GM19035 (cell line): ENCODE results near the gene SGSM1.
"Not testable (repeated sequence)": the region's sequence is repeated elsewhere in the genome, so short reads cannot be mapped to it uniquely, and the experiment has no call there.

Source experiments
- ATAC-seq: cut with Tn5 transposase; IDR thresholded peaks from one replicate; pipeline ENCODE4 v1.9.1; 2021; ENCODE audit not compliant: unreplicated experiment

SGSM1 gene

GRCh38 chr22:24893341-24894070 lies 87.5 kb downstream of the SGSM1 start:
- no peak for ATAC-seq

GRCh38 chr22:24894220-24894975 lies 88.4 kb downstream of the SGSM1 start:
- no peak for ATAC-seq

- ATAC-seq, result no peak
Measured at GRCh38 chr22:24894998-24895397, 89.0 kb downstream of the SGSM1 start.

GRCh38 chr22:24901448-24901847 lies 95.4 kb downstream of the SGSM1 start:
- no peak for ATAC-seq

- no peak for ATAC-seq
Measured at GRCh38 chr22:24905909-24906308, 99.9 kb downstream of the SGSM1 start.

- ATAC-seq, result not testable (repeated sequence)
Measured at GRCh38 chr22:24907101-24907500, 101.1 kb downstream of the SGSM1 start.

- no peak for ATAC-seq
Measured at GRCh38 chr22:24920029-24920428, 114.0 kb downstream of the SGSM1 start.

- no peak for ATAC-seq
Measured at GRCh38 chr22:24925586-24926427, 119.8 kb downstream of the SGSM1 start.

- no peak for ATAC-seq
Measured at GRCh38 chr22:24926428-24926725, 120.4 kb downstream of the SGSM1 start.

- no peak for ATAC-seq
Measured at GRCh38 chr22:24926849-24927579, 121.0 kb downstream of the SGSM1 start.

- no peak for ATAC-seq
Measured at GRCh38 chr22:24928322-24928721, 122.3 kb downstream of the SGSM1 start.

GRCh38 chr22:24930678-24931077 lies 124.7 kb downstream of the SGSM1 start:
- ATAC-seq, result no peak

GRCh38 chr22:24935771-24936483 lies 129.9 kb downstream of the SGSM1 start:
- no peak for ATAC-seq

- ATAC-seq, result no peak
Measured at GRCh38 chr22:24937114-24937513, 131.1 kb downstream of the SGSM1 start.

- no peak for ATAC-seq
Measured at GRCh38 chr22:24938741-24939341, 132.8 kb downstream of the SGSM1 start.

- no peak for ATAC-seq
Measured at GRCh38 chr22:24942301-24942700, 136.3 kb downstream of the SGSM1 start.

- no peak for ATAC-seq
Measured at GRCh38 chr22:24944217-24944937, 138.4 kb downstream of the SGSM1 start.

- no peak for ATAC-seq
Measured at GRCh38 chr22:24945430-24945829, 139.4 kb downstream of the SGSM1 start.

- no peak for ATAC-seq
Measured at GRCh38 chr22:24947383-24947782, 141.4 kb downstream of the SGSM1 start.
